GM13977 (cell line): ENCODE results near the gene SRL.

Experiments used
- DNase-seq: peaks from one replicate; pipeline ENCODE4 v3.0.0; 2012; ENCODE audit warnings: low spot score
- in situ Hi-C: fragments of 300-500 bp; cut with MboI; formaldehyde crosslinking; loops from one replicate; pipeline ENCODE4 v1.12.0; 2022; ENCODE audit warnings: low sequenced_read_pairs, low pct_unique_long_range_greater_than_20kb, mixed read lengths, inconsistent platforms; ENCODE audit not compliant: unreplicated experiment
- TF ChIP-seq, protein P1 (sequence below): IDR thresholded peaks from 2 replicates; pipeline ENCODE4 v1.5.1; 2012; ENCODE audit warnings: mild to moderate bottlenecking, control low read depth; ENCODE audit not compliant: insufficient read depth; ENCODE audit errors: extremely low read depth, missing control alignments

Gene SRL

DNA sequence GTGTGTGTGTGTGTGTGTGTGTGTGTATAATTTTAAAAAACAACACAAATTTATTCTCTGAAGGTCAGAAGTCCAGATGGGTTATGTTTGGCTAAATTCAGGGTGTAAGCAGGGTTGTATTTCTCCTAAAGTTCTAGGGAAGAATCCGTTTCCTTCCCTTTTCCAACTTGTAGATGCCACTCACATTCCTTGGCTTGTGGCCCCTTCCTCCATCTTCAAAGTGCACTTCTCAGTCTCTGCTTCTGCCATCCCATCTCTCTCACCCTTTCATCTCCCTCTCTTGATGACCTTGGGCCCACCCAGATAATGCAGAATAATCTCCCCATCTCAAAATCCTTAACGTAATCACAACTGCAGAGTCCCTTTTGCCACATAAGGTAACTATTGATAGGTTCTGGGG lies 38.7 kb upstream of the SRL start:
- TF ChIP-seq, protein P1, sequence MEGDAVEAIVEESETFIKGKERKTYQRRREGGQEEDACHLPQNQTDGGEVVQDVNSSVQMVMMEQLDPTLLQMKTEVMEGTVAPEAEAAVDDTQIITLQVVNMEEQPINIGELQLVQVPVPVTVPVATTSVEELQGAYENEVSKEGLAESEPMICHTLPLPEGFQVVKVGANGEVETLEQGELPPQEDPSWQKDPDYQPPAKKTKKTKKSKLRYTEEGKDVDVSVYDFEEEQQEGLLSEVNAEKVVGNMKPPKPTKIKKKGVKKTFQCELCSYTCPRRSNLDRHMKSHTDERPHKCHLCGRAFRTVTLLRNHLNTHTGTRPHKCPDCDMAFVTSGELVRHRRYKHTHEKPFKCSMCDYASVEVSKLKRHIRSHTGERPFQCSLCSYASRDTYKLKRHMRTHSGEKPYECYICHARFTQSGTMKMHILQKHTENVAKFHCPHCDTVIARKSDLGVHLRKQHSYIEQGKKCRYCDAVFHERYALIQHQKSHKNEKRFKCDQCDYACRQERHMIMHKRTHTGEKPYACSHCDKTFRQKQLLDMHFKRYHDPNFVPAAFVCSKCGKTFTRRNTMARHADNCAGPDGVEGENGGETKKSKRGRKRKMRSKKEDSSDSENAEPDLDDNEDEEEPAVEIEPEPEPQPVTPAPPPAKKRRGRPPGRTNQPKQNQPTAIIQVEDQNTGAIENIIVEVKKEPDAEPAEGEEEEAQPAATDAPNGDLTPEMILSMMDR: no peak
- in situ Hi-C loops: no loop called here
- no peak for DNase-seq

DNA sequence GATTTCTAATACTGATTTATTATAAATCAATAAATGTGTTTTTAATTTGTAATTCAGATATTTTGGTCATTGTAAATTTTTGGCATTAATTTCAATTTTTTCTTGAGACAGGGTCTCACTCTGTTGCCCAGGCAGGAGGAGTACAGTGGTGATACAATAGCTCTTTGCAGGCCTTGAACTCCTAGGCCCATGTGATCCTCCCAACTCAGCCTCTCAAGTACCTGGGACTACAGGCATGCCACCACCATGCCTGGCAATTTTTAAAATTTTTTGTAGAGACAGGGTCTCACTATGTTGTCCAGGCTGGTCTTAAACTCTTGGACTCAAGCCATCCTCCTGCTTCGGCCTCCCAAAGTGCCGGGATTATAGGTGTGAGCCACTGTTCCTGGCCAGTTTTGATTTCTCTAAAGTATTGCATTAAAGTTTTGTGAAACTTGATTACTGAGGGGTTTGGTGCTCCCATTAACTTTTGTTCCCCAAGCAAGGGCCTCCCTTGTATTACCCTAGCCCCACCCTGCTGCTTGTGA lies 36.2 kb upstream of the SRL start:
- DNase-seq: no peak
- TF ChIP-seq, protein P1: no peak
- in situ Hi-C loops: no loop called here

DNA sequence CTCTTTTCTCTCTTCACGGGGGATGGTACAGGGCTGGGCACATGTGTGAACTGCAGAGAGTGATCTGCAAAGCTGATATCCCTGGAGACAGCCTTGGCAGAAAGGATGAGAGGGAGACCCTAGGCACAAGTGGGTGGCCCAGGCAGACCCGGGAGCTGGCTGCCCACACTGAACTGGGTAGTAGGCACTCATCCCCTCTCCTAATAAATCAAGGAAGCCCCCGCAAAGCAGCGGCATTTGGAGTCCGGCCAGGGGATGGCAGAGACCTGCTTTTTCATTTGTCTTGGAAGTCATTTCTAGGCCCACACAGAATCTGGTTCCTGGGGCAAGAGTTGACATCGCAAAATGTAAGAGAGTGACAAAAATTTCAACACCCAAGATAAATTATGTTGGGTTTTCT lies 34.0 kb upstream of the SRL start:
- DNase-seq: no peak
- in situ Hi-C loops: no loop called here
- TF ChIP-seq, protein P1: no peak

DNA sequence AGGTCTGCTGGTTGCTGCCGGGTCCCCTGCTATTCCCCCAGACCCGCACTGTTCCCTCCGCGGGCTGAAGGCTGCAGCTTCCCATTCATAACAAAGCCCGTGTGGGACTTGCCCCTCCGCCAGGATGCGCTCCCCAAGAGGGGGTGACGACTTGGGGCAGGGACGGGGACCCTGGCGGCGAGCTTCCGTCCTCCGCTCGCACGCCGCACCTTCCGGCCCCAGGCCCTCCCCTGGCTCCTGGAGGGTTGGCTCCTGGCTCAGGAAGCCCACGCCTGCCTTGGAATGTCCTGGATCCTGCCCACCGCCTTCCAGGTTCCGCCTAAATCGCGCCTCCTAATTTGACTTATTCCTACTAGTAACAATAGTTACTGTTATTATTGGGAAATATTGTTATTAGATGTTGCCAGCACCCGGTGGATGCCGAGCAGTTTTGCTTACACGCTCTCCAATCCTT lies 32.0 kb upstream of the SRL start:
- in situ Hi-C loops: no loop called here
- TF ChIP-seq, protein P1: peak; percentile 54
- DNase-seq: peak; percentile 80

DNA sequence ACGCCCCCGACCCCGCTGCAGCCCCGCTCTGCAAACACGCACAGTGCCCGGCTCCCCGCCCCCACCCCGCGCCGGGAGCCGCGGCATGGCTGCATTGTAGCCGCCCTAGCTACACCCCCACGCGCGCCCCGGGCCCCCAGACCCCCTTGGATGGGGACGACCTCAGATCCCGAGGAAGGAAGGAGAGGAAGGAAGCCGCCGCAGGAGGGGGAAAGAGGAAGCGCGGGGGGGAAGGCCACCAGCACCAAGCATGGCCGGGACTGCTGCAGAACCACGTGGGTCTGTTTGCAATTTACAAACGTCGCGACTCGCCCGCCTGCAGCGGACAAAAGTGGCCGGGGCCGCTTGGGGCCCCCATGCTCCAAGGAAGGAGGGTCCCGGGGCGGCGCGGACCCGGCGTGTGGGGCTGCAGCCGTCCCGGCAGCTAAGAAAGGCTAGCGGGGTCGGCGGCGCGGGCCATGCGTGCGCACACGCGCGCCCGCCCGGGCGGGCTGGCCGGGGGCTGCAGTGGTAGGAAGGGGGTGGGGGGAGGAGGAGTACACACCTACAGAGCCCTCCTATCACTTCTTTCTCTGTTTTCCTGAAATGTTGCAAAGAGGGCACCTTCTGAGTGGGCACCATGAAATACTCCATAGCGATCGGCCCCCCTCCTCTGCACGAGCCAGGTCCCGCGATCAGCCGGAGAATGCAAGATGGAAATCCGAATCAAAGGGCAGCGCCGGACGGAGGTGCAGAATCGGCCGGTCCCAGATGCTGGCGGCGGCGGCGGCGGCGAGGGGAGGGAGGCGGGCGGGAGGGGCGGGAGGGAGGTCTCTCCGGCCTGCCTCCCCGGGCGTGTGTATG lies 30.5 kb upstream of the SRL start:
- in situ Hi-C loops: no loop called here
- DNase-seq: peak; percentile 77
- TF ChIP-seq, protein P1: no peak

DNA sequence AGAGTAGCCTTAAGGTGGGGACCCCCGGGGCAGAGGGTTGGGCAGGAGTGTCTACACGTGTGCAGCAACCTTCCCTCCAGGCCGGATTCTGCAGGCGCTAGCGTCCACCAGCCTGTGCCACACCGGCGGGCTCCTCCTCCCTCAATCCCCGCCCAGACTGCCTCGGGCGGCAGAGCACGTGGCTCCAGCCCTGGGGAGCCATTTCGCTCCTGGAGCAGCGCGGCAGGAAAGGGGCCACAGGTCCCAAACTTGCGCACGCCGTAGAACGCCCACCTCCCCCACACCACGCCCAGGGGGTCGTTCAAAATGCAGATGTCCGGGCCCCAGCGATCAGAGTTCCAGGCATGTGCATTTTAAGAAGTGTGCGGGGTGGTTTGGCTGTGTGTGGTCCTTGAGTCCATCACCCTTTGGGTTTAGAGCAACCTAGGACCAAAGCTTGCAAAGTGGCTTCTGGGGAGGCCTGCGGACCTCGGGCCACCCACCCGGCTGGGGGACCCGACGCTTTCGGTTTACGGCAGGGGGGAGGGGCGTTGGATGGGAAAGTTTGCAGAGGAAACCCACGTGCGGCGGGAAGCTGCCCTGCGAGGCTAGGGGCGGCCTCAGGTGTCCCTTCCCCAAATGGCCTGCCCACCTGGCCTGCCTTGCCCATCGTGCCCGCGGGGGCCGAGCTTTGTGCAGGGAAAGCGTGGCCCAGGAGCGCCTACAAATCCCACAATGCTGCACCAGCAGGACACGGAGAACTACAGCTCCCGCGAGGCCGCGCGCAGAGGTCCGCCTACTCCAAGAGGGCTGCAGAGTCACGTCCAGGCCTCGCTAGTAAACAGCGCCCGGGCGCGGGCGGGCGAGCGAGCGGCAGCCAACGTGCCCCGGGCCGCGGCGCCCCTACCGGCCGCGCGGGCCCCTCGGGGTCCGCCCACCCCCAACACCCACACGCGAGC lies 29.6 kb upstream of the SRL start:
- peak; percentile 95 for DNase-seq
- TF ChIP-seq, protein P1: peak; percentile 31
- in situ Hi-C loops: no loop called here
